Limb (tissue), 2 donors: ENCODE data around the gene PARPBP.
"Not testable (repeated sequence)": the region's sequence is repeated elsewhere in the genome, so short reads cannot be mapped to it uniquely, and the experiment has no call there.

Experiments
- DNase-seq, 2 donors: peaks; one replicate each; pipeline ENCODE4 v3.0.0-alpha.2; 2016; ENCODE audit errors: extremely low spot score in 2 of 2

PARPBP gene

DNA sequence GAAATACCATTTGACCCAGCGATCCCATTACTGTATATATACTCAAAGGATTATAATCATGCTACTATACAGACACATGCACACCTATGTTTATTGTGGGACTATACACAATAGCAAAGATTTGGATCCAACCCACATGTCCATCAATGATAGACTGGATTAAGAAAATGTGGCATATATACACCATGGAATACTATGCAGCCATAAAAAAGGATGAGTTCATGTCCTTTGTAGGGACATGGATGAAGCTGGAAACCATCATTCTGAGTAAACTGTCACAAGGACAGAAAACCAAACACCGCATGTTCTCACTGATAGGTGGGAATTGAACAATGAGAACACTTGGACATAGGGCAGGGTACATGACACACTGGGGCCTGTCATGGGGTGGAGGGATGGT, 120.9 kb downstream of the PARPBP start:
- DNase-seq: not testable (repeated sequence)
